Cerebellar cortex (tissue), 1 donor: Measurements from ENCODE around the gene GRIK1.

Experiments
- DNase-seq: peaks from one replicate; pipeline ENCODE4 v3.0.0-alpha.2; 2015; ENCODE audit warnings: low spot score

GRIK1 gene

GRCh38 chr21:29718081-29718815 is 221.5 kb downstream of the GRIK1 start:
- DNase-seq = no peak

GRCh38 chr21:29717659-29718058 is 222.1 kb downstream of the GRIK1 start:
- DNase-seq = no peak

GRCh38 chr21:29716753-29717152 is 223.0 kb downstream of the GRIK1 start:
- no peak for DNase-seq

GRCh38 chr21:29715089-29715488 is 224.7 kb downstream of the GRIK1 start:
- DNase-seq = no peak

- no peak for DNase-seq
Observed at GRCh38 chr21:29712818-29713217, 227.0 kb downstream of the GRIK1 start.

GRCh38 chr21:29711236-29711635 is 228.6 kb downstream of the GRIK1 start:
- no peak for DNase-seq

GRCh38 chr21:29710498-29710897 is 229.3 kb downstream of the GRIK1 start:
- no peak for DNase-seq

- no peak for DNase-seq
Observed at GRCh38 chr21:29708401-29708800, 231.4 kb downstream of the GRIK1 start.

GRCh38 chr21:29704719-29705118 is 235.1 kb downstream of the GRIK1 start:
- DNase-seq = no peak

- DNase-seq = no peak
Observed at GRCh38 chr21:29701676-29702075, 238.1 kb downstream of the GRIK1 start.

- DNase-seq = no peak
Observed at GRCh38 chr21:29697555-29698193, 242.1 kb downstream of the GRIK1 start.

GRCh38 chr21:29696937-29697336 is 242.9 kb downstream of the GRIK1 start:
- DNase-seq = no peak

GRCh38 chr21:29691616-29692491 is 247.9 kb downstream of the GRIK1 start:
- no peak for DNase-seq

GRCh38 chr21:29689753-29690152 is 250.0 kb downstream of the GRIK1 start:
- DNase-seq = no peak

GRCh38 chr21:29684106-29684505 is 255.7 kb downstream of the GRIK1 start:
- DNase-seq = no peak

GRCh38 chr21:29682800-29683199 is 257.0 kb downstream of the GRIK1 start:
- DNase-seq = no peak

GRCh38 chr21:29680273-29680672 is 259.5 kb downstream of the GRIK1 start:
- no peak for DNase-seq

- no peak for DNase-seq
Observed at GRCh38 chr21:29678626-29679025, 261.2 kb downstream of the GRIK1 start.

GRCh38 chr21:29677326-29677725 is 262.5 kb downstream of the GRIK1 start:
- no peak for DNase-seq

GRCh38 chr21:29676395-29676794 is 263.4 kb downstream of the GRIK1 start:
- DNase-seq = no peak

- DNase-seq = no peak
Observed at GRCh38 chr21:29675451-29675850, 264.3 kb downstream of the GRIK1 start.

- DNase-seq = no peak
Observed at GRCh38 chr21:29674343-29674742, 265.5 kb downstream of the GRIK1 start.

- DNase-seq = no peak
Observed at GRCh38 chr21:29673096-29673610, 266.6 kb downstream of the GRIK1 start.
